Panc1 (cell line): ENCODE measurements around the gene EDAR.

Experiments
- POLR2AphosphoS5 ChIP-seq: IDR thresholded peaks from 2 replicates; pipeline ENCODE4 v1.6.1; 2012; ENCODE audit warnings: mild to moderate bottlenecking, low read depth, low read length, moderate library complexity
- TF ChIP-seq, protein P1 (sequence below), 2 experiments: IDR thresholded peaks; 2 replicates each; pipeline ENCODE4 v1.6.1; 2011 to 2012; ENCODE audit warnings: low read depth in 2 of 2, control low read depth in 1 of 2, low read length in 1 of 2, mild to moderate bottlenecking in 1 of 2, moderate library complexity in 1 of 2; ENCODE audit not compliant: insufficient read depth in 1 of 2
- TF ChIP-seq, protein P2 (sequence below): fragments of 450-650 bp; IDR thresholded peaks from 2 replicates; pipeline ENCODE4 v1.5.1; 2017; ENCODE audit warnings: mild to moderate bottlenecking

DNA sequence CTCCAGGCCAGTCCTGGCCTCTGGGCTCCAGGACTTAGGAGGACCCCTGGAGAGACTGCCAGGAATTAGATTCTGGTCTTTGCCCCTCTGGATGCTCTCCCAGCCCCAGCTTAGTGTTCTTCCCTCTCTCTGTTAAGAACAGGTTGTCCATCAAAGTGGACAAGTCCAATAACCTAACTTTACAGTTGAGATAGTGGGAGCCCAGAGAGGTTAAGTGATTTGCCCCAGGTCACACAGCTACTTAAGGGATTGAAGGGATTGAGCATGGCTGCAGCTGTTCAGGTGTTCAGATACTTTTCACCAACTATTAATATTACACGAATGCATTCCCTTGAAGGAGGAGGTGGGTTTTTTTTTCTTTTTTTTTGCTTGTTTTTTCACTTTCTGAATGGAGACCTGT, 57.6 kb downstream of the EDAR start:
- TF ChIP-seq POLR2AphosphoS5: no peak
- TF ChIP-seq, protein P1, sequence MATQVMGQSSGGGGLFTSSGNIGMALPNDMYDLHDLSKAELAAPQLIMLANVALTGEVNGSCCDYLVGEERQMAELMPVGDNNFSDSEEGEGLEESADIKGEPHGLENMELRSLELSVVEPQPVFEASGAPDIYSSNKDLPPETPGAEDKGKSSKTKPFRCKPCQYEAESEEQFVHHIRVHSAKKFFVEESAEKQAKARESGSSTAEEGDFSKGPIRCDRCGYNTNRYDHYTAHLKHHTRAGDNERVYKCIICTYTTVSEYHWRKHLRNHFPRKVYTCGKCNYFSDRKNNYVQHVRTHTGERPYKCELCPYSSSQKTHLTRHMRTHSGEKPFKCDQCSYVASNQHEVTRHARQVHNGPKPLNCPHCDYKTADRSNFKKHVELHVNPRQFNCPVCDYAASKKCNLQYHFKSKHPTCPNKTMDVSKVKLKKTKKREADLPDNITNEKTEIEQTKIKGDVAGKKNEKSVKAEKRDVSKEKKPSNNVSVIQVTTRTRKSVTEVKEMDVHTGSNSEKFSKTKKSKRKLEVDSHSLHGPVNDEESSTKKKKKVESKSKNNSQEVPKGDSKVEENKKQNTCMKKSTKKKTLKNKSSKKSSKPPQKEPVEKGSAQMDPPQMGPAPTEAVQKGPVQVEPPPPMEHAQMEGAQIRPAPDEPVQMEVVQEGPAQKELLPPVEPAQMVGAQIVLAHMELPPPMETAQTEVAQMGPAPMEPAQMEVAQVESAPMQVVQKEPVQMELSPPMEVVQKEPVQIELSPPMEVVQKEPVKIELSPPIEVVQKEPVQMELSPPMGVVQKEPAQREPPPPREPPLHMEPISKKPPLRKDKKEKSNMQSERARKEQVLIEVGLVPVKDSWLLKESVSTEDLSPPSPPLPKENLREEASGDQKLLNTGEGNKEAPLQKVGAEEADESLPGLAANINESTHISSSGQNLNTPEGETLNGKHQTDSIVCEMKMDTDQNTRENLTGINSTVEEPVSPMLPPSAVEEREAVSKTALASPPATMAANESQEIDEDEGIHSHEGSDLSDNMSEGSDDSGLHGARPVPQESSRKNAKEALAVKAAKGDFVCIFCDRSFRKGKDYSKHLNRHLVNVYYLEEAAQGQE (IDR thresholded peaks at IDR 0.05; ENCODE audit: insufficient read depth in 1 of 2, low read depth in 2 of 2, low read length in 1 of 2): no peak
- TF ChIP-seq, protein P2, sequence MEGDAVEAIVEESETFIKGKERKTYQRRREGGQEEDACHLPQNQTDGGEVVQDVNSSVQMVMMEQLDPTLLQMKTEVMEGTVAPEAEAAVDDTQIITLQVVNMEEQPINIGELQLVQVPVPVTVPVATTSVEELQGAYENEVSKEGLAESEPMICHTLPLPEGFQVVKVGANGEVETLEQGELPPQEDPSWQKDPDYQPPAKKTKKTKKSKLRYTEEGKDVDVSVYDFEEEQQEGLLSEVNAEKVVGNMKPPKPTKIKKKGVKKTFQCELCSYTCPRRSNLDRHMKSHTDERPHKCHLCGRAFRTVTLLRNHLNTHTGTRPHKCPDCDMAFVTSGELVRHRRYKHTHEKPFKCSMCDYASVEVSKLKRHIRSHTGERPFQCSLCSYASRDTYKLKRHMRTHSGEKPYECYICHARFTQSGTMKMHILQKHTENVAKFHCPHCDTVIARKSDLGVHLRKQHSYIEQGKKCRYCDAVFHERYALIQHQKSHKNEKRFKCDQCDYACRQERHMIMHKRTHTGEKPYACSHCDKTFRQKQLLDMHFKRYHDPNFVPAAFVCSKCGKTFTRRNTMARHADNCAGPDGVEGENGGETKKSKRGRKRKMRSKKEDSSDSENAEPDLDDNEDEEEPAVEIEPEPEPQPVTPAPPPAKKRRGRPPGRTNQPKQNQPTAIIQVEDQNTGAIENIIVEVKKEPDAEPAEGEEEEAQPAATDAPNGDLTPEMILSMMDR: no peak
